HepG2 (cell line): ENCODE measurements around the gene PAIP1. TPM values are rescaled to one million over a fixed set of nuclear protein-coding genes. Genes with fewer than 3 reads are reported as not detected.
A peak's percentile ranks its signal among the peaks of the same experiment; 100 is the strongest.

Experiments used
- ARID2 ChIP-seq: sonication (generic); formaldehyde crosslinking; IDR thresholded peaks from 2 replicates; pipeline ENCODE4 v1.8.1; 2022; ENCODE audit warnings: mild to moderate bottlenecking, missing genetic modification reagents, borderline replicate concordance
- MXD4 ChIP-seq: IDR thresholded peaks from 2 replicates; pipeline ENCODE4 v1.6.1; 2016; ENCODE audit warnings: mild to moderate bottlenecking, missing biosample characterization, missing genetic modification reagents
- NFATC3 ChIP-seq: sonication (generic); formaldehyde crosslinking; IDR thresholded peaks from 2 replicates; pipeline ENCODE4 v1.5.1; 2020; ENCODE audit warnings: mild to moderate bottlenecking, missing genetic modification reagents
- RFX3 ChIP-seq: IDR thresholded peaks from 2 replicates; pipeline ENCODE4 v1.6.1; 2016; ENCODE audit warnings: missing biosample characterization, missing genetic modification reagents
- SP1 ChIP-seq, 2 experiments: fragments of 450-650 bp in 1 of 2; sonication (generic) in 1 of 2; formaldehyde crosslinking in 1 of 2; IDR thresholded peaks; 2 replicates each; pipeline versions ENCODE4 v1.4.0 to v1.6.1; 2016 to 2020; ENCODE audit warnings: missing genetic modification reagents in 1 of 2
- ZBTB21 ChIP-seq: sonication (generic); formaldehyde crosslinking; IDR thresholded peaks from 2 replicates; pipeline ENCODE4 v1.4.0; 2020; ENCODE audit warnings: missing genetic modification reagents
- ZNF337 ChIP-seq: sonication (generic); formaldehyde crosslinking; IDR thresholded peaks from 2 replicates; pipeline ENCODE4 v1.5.1; 2020; ENCODE audit warnings: missing genetic modification reagents, low read depth, mild to moderate bottlenecking, borderline replicate concordance
- ZNF614 ChIP-seq: IDR thresholded peaks from 2 replicates; pipeline ENCODE4 v1.6.1; 2018; ENCODE audit warnings: missing biosample characterization, missing genetic modification reagents, inconsistent platforms, borderline replicate concordance
- ZNF773 ChIP-seq: sonication (generic); formaldehyde crosslinking; IDR thresholded peaks from 2 replicates; pipeline ENCODE4 v1.4.0; 2020; ENCODE audit warnings: missing genetic modification reagents, borderline replicate concordance
- ZNF850 ChIP-seq: sonication (generic); formaldehyde crosslinking; conservative IDR thresholded peaks from 2 replicates; pipeline ENCODE4 v1.9.0; 2021; ENCODE audit warnings: mild to moderate bottlenecking, missing genetic modification reagents
- polyA plus RNA-seq, 8 experiments: library from polyadenylated mRNA; depleted of rRNA in 3 of 8; stranded (reverse) in 7 of 8; unstranded in 1 of 8; fragments of >200 nt; fragmentation: Illumina TruSeq in 4 of 8; extraction: Trizol in 4 of 8; gene quantifications; 2 replicates each; pipeline versions ENCODE4 v1.2.1 to v1.2.3, GENCODE V29; 2011 to 2016; ENCODE audit warnings: low read depth in 4 of 8, missing spikeins in 1 of 8, mixed read lengths in 1 of 8; ENCODE audit not compliant: insufficient read depth in 1 of 8
- total RNA-seq, 5 experiments: library from RNA; depleted of rRNA; stranded (reverse); fragments of >200 nt; fragmentation: Illumina TruSeq; extraction: Trizol; gene quantifications; 2 replicates each; pipeline ENCODE4 v1.2.3, GENCODE V29; 2016; ENCODE audit warnings: low read depth in 1 of 5
- TF ChIP-seq, protein P1 (sequence below): sonication (generic); formaldehyde crosslinking; IDR thresholded peaks from 2 replicates; pipeline ENCODE4 v1.4.0; 2020; ENCODE audit warnings: mild to moderate bottlenecking, missing genetic modification reagents
- TF ChIP-seq, protein P2 (sequence below): sonication (generic); formaldehyde crosslinking; IDR thresholded peaks from 2 replicates; pipeline ENCODE4 v1.4.0; 2020; ENCODE audit warnings: mild to moderate bottlenecking, missing genetic modification reagents, borderline replicate concordance
- TF ChIP-seq, protein P3 (sequence below): sonication (generic); formaldehyde crosslinking; IDR thresholded peaks from 2 replicates; pipeline ENCODE4 v1.4.0; 2020; ENCODE audit warnings: missing genetic modification reagents
- TF ChIP-seq, protein P4 (sequence below), 2 experiments: sonication (generic) in 1 of 2; formaldehyde crosslinking in 1 of 2; IDR thresholded peaks; 2 replicates each; pipeline versions ENCODE4 v1.6.1 to v1.9.0; 2014 to 2022; ENCODE audit warnings: antibody characterized with exemption in 1 of 2, borderline replicate concordance in 1 of 2, inconsistent platforms in 1 of 2, low read depth in 1 of 2, missing genetic modification reagents in 1 of 2

PAIP1 gene
- total and polyA plus RNA-seq, 2 of the 13 experiments (the other 11 are each of a cell fraction or from before 2014, with no cell fraction given): 96.6 to 116 TPM

DNA sequence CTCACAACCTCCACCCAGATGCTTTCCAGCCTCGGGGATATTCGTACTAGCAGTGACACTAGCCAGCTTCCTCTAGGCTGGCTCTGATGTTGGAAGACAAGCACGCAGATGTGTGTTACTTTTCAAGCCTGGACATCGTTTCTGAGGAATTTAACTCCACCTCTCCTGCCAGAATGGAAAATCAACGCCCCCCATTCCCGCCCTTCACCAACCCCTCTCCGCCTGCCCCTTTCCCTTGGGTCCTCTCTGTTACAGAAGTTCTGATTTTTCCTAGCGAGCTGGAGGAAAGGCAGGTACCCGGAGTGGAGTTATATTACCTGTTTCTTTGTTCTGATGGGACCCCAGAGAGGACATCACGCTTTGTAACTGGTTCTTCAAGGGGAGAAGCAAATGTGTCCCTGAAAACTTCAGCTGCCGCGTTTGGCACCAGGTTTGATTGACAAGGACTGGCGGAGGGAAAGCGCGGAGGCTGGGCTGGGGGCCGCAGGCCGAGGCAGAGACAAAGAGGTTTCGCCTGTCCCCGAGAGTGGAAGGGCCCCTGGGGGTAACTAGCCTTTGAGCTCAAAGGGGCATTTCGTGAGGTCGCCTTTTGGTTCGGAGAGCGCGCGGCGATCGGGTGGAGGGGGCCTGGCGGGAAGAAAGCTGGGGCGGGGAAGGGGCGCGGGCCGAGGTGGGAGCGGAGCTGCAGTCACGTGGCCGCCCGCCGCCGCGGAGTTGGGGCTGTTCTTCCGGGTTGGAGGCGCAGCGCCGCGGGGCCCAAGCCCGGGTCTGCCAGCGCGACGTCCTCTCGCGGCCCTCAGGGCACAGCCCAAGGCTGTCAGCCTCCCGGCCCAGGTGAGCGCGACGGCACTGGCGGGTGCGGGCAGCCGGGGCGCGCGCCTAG, 45.8 kb upstream of the PAIP1 start, which contains the start of gene NNT (continued):
- TF ChIP-seq, protein P1, sequence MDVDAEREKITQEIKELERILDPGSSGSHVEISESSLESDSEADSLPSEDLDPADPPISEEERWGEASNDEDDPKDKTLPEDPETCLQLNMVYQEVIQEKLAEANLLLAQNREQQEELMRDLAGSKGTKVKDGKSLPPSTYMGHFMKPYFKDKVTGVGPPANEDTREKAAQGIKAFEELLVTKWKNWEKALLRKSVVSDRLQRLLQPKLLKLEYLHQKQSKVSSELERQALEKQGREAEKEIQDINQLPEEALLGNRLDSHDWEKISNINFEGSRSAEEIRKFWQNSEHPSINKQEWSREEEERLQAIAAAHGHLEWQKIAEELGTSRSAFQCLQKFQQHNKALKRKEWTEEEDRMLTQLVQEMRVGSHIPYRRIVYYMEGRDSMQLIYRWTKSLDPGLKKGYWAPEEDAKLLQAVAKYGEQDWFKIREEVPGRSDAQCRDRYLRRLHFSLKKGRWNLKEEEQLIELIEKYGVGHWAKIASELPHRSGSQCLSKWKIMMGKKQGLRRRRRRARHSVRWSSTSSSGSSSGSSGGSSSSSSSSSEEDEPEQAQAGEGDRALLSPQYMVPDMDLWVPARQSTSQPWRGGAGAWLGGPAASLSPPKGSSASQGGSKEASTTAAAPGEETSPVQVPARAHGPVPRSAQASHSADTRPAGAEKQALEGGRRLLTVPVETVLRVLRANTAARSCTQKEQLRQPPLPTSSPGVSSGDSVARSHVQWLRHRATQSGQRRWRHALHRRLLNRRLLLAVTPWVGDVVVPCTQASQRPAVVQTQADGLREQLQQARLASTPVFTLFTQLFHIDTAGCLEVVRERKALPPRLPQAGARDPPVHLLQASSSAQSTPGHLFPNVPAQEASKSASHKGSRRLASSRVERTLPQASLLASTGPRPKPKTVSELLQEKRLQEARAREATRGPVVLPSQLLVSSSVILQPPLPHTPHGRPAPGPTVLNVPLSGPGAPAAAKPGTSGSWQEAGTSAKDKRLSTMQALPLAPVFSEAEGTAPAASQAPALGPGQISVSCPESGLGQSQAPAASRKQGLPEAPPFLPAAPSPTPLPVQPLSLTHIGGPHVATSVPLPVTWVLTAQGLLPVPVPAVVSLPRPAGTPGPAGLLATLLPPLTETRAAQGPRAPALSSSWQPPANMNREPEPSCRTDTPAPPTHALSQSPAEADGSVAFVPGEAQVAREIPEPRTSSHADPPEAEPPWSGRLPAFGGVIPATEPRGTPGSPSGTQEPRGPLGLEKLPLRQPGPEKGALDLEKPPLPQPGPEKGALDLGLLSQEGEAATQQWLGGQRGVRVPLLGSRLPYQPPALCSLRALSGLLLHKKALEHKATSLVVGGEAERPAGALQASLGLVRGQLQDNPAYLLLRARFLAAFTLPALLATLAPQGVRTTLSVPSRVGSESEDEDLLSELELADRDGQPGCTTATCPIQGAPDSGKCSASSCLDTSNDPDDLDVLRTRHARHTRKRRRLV (CRISPR knock-in tag): peak; percentile 37; the same call in 1 of the 2 replicates
- TF ChIP-seq, protein P2, sequence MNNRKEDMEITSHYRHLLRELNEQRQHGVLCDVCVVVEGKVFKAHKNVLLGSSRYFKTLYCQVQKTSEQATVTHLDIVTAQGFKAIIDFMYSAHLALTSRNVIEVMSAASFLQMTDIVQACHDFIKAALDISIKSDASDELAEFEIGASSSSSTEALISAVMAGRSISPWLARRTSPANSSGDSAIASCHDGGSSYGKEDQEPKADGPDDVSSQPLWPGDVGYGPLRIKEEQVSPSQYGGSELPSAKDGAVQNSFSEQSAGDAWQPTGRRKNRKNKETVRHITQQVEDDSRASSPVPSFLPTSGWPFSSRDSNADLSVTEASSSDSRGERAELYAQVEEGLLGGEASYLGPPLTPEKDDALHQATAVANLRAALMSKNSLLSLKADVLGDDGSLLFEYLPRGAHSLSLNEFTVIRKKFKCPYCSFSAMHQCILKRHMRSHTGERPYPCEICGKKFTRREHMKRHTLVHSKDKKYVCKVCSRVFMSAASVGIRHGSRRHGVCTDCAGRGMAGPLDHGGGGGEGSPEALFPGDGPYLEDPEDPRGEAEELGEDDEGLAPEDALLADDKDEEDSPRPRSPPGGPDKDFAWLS (CRISPR knock-in tag): no peak
- peak; percentile 81; the same call in 1 of the 2 replicates for TF ChIP-seq MXD4 (CRISPR knock-in tag)
- TF ChIP-seq, protein P3, sequence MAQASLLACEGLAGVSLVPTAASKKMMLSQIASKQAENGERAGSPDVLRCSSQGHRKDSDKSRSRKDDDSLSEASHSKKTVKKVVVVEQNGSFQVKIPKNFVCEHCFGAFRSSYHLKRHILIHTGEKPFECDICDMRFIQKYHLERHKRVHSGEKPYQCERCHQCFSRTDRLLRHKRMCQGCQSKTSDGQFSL (CRISPR knock-in tag): no peak
- no peak for TF ChIP-seq ZNF614 (CRISPR knock-in tag)
- no peak for TF ChIP-seq RFX3 (CRISPR knock-in tag)
- no peak for TF ChIP-seq SP1 (IDR thresholded peaks at IDR 0.05)
- no peak for TF ChIP-seq SP1 (CRISPR knock-in tag; IDR thresholded peaks at IDR 0.05)
- TF ChIP-seq NFATC3: no peak
- TF ChIP-seq, protein P4, sequence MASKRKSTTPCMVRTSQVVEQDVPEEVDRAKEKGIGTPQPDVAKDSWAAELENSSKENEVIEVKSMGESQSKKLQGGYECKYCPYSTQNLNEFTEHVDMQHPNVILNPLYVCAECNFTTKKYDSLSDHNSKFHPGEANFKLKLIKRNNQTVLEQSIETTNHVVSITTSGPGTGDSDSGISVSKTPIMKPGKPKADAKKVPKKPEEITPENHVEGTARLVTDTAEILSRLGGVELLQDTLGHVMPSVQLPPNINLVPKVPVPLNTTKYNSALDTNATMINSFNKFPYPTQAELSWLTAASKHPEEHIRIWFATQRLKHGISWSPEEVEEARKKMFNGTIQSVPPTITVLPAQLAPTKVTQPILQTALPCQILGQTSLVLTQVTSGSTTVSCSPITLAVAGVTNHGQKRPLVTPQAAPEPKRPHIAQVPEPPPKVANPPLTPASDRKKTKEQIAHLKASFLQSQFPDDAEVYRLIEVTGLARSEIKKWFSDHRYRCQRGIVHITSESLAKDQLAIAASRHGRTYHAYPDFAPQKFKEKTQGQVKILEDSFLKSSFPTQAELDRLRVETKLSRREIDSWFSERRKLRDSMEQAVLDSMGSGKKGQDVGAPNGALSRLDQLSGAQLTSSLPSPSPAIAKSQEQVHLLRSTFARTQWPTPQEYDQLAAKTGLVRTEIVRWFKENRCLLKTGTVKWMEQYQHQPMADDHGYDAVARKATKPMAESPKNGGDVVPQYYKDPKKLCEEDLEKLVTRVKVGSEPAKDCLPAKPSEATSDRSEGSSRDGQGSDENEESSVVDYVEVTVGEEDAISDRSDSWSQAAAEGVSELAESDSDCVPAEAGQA (IDR thresholded peaks at IDR 0.05; ENCODE audit: low read depth): no peak
- TF ChIP-seq, protein P4 (CRISPR knock-in tag; IDR thresholded peaks at IDR 0.05; ENCODE audit: borderline replicate concordance): peak; percentile 87; the same call in 1 of the 2 replicates
- peak; percentile 66; the same call in 1 of the 2 replicates for TF ChIP-seq ZNF850 (CRISPR knock-in tag)
- no peak for TF ChIP-seq ZBTB21
- TF ChIP-seq ZNF337 (CRISPR knock-in tag): no peak
- TF ChIP-seq ARID2 (CRISPR knock-in tag): no peak
- peak; percentile 93; the same call in 1 of the 2 replicates for TF ChIP-seq ZNF773
